ENCODE data around the gene HSF5.

The HSF5 gene

GRCh38 chr17:58520843-58521430 is 32.7 kb upstream of the HSF5 start:
- peak; percentile 49 for TF ChIP-seq CTCF (IDR thresholded peaks at IDR 0.05; ENCODE audit: insufficient read depth, low read length, missing control alignments)
- DNase-seq (ENCODE audit: low read depth, low spot score), result no peak
- ChIA-PET CTCF (interaction anchor here (0.8 to 3.6 kb wide), 9 partner anchors 8 to 485 kb away, joined by 3 to 20 read pairs (median 3); no protein-coding TSS in a partner anchor), POLR2A (interaction anchor here (1.0 kb wide), 1 partner anchor 110 kb away, joined by 4 read pairs; no protein-coding TSS in a partner anchor)
- no peak overlapping the region for H3K4me3 ChIP-seq (ENCODE audit: low read depth, low read length)

GRCh38 chr17:58517928-58518609 is 29.9 kb upstream of the HSF5 start:
- no peak for TF ChIP-seq CTCF (IDR thresholded peaks at IDR 0.05; ENCODE audit: insufficient read depth, low read length, missing control alignments)
- ChIA-PET CTCF (interaction anchor here (1.0 to 3.6 kb wide), 15 partner anchors 11 to 488 kb away, joined by 3 to 68 read pairs (median 5); no protein-coding TSS in a partner anchor), POLR2A (interaction anchor here (1.0 to 2.6 kb wide), 5 partner anchors 113 to 174 kb away, joined by 3 to 65 read pairs (median 6); partner anchors contain the start of genes RAD51C, SUPT4H1 and TEX14)
- peak; percentile 99 for DNase-seq (ENCODE audit: low read depth, low spot score)
- H3K4me3 ChIP-seq (ENCODE audit: low read depth, low read length), result peak overlapping the region; percentile 84

- POLR2A ChIA-PET, result interaction anchor here (1.5 to 2.6 kb wide), 2 partner anchors 114 to 141 kb away, joined by 6 to 65 read pairs; no protein-coding TSS in a partner anchor
- CTCF ChIA-PET, result interaction anchor here (2.0 to 3.6 kb wide), 4 partner anchors 11 to 489 kb away, joined by 11 to 68 read pairs (median 18); no protein-coding TSS in a partner anchor
Measured at GRCh38 chr17:58517378-58517927, 29.2 kb upstream of the HSF5 start.

GRCh38 chr17:58516644-58517377 is 28.6 kb upstream of the HSF5 start:
- peak overlapping the region; percentile 71 for H3K4me3 ChIP-seq (ENCODE audit: low read depth, low read length)
- POLR2A ChIA-PET, result interaction anchor here (2.6 kb wide), 1 partner anchor 114 kb away, joined by 65 read pairs; no protein-coding TSS in a partner anchor
- DNase-seq (ENCODE audit: low read depth, low spot score), result no peak
- CTCF ChIA-PET, result interaction anchor here (0.8 to 2.7 kb wide), 2 partner anchors 199 to 490 kb away, joined by 3 to 68 read pairs; no protein-coding TSS in a partner anchor
- TF ChIP-seq CTCF (IDR thresholded peaks at IDR 0.05; ENCODE audit: insufficient read depth, low read length, missing control alignments), result no peak

More at GRCh38 chr17:58517378-58517927, 29.2 kb upstream of the HSF5 start:
- DNase-seq (ENCODE audit: low read depth, low spot score), result no peak
- peak overlapping the region; percentile 71 for H3K4me3 ChIP-seq (ENCODE audit: low read depth, low read length)
- TF ChIP-seq CTCF (IDR thresholded peaks at IDR 0.05; ENCODE audit: insufficient read depth, low read length, missing control alignments), result no peak

GRCh38 chr17:58515286-58515685 is 27.1 kb upstream of the HSF5 start:
- H3K4me3 ChIP-seq (ENCODE audit: low read depth, low read length), result no peak overlapping the region; the same call in 1 of the 2 replicates
- no peak for TF ChIP-seq CTCF (IDR thresholded peaks at IDR 0.05; ENCODE audit: insufficient read depth, low read length, missing control alignments)
- POLR2A ChIA-PET, result interaction anchor here (0.6 to 1.2 kb wide), 2 partner anchors 116 to 143 kb away, joined by 3 to 9 read pairs; no protein-coding TSS in a partner anchor
- DNase-seq (ENCODE audit: low read depth, low spot score), result no peak
- CTCF ChIA-PET, result interaction anchor here (0.7 to 1.6 kb wide), 4 partner anchors 9 to 490 kb away, joined by 3 to 8 read pairs (median 4); no protein-coding TSS in a partner anchor
